Measurements from ENCODE around the gene AGPAT2.

The AGPAT2 gene

GRCh38 chr9:136665704-136666371 is 21.4 kb downstream of the AGPAT2 start:
- H3K4me1 Mint-ChIP-seq, result peaks cover 31% of the 10 kb centered on the region

DNA sequence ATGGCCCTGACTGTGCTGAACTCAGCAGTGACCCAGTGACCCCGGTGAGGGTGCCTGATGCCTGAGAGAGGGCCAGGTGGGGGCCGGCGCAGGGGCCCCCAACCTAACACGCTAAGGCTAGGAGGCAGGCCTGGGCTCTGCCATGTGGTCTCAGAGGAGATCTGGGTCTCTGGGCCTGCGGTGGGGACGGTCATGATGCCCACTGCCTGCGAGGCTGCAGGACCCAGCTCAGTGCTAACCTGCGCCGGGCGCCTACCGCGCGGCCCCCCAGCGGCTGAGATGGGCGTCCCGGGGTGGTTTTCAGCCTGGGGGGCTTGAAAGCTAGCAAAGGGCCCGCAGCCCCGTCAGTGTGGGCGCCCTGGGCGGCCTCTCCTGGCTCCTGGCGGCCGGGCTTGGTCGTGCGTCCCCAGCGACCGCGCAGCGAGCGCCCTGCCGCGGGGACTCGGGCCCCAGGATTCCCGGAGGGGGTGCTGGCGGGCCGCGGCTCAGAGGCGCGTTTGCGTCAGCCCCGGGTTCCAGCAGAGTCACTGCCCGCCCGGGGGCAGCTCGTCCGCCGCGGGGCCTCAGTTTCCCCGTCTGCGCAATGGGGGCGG is 22.1 kb downstream of the AGPAT2 start:
- DNase-seq, result peak; percentile 62
- H3K27ac Mint-ChIP-seq, result no peak overlapping the region
- no peaks in the 10 kb centered on the region for H3K36me3 Mint-ChIP-seq (ENCODE audit: low read depth)

More at GRCh38 chr9:136665704-136666371, 21.4 kb downstream of the AGPAT2 start:
- no peak overlapping the region for H3K4me3 Mint-ChIP-seq
- no peak for TF ChIP-seq CTCF (IDR thresholded peaks at IDR 0.05)
- no peak overlapping the region for H3K27ac Mint-ChIP-seq
- H3K27me3 Mint-ChIP-seq (ENCODE audit: low read depth, poor library complexity), result no peaks in the 10 kb centered on the region
- H3K36me3 Mint-ChIP-seq (ENCODE audit: low read depth), result no peaks in the 10 kb centered on the region
- peak; percentile 67 for DNase-seq
- no peaks in the 10 kb centered on the region for H3K9me3 Mint-ChIP-seq

GRCh38 chr9:136664000-136664915 is 23.0 kb downstream of the AGPAT2 start:
- Mint-ChIP-seq H3K36me3 (ENCODE audit: low read depth) (no peaks in the 10 kb centered on the region), H3K9me3 (no peaks in the 10 kb centered on the region), H3K4me3 (peak overlapping the region; percentile 73), H3K4me1 (peaks cover 31% of the 10 kb centered on the region), H3K27ac (no peak overlapping the region), H3K27me3 (ENCODE audit: low read depth, poor library complexity) (no peaks in the 10 kb centered on the region)
- DNase-seq, result no peak
- TF ChIP-seq CTCF (IDR thresholded peaks at IDR 0.05), result no peak

More for the DNA sequence above, 22.1 kb downstream of the AGPAT2 start:
- Mint-ChIP-seq H3K4me3 (peak overlapping the region; percentile 73), H3K27me3 (ENCODE audit: low read depth, poor library complexity) (no peaks in the 10 kb centered on the region), H3K4me1 (peaks cover 31% of the 10 kb centered on the region), H3K9me3 (no peaks in the 10 kb centered on the region)
- peak; percentile 25 for TF ChIP-seq CTCF (IDR thresholded peaks at IDR 0.05)

- no peak for DNase-seq
- Mint-ChIP-seq H3K27ac (no peak within 1 kb of the TSS), H3K9me3 (no peaks in the 10 kb centered on the region), H3K27me3 (ENCODE audit: low read depth, poor library complexity) (peaks cover 4% of the 10 kb centered on the region), H3K36me3 (ENCODE audit: low read depth) (no peaks in the 10 kb centered on the region), H3K4me3 (no peak within 1 kb of the TSS), H3K4me1 (peaks cover 29% of the 10 kb centered on the region)
- TF ChIP-seq CTCF (IDR thresholded peaks at IDR 0.05), result no peak
Observed at GRCh38 chr9:136662656-136663581, 24.3 kb downstream of the AGPAT2 start, which contains the start of gene EGFL7. TSS of gene EGFL7 (plus strand) at chr9:136662916. CDS start at chr9:136668283, 5,367 bp downstream.

DNA sequence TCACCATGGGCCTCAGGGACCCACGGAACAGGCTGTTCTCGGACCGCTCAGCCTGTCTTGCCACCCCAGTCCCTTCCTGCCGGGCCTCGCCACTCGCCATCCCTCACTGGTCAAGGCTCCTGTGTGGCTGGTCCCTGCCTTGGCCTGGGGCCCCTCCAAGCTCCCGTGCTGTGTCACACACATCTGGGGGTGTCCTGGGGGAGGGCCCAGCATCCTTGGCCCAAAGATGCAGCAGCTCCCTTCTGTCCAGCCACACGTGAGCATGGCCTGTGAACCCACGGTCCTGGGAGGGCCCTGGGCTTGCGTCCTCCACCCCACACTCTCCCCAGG is 25.0 kb downstream of the AGPAT2 start:
- no peak for DNase-seq
- no peak for TF ChIP-seq CTCF (IDR thresholded peaks at IDR 0.05)
- H3K27me3 Mint-ChIP-seq (ENCODE audit: low read depth, poor library complexity), result peaks cover 4% of the 10 kb centered on the region

More for the DNA sequence above, 25.0 kb downstream of the AGPAT2 start:
- peaks cover 32% of the 10 kb centered on the region for H3K4me1 Mint-ChIP-seq
- H3K36me3 Mint-ChIP-seq (ENCODE audit: low read depth), result no peaks in the 10 kb centered on the region
- no peak overlapping the region for H3K4me3 Mint-ChIP-seq
- no peaks in the 10 kb centered on the region for H3K9me3 Mint-ChIP-seq
- H3K27ac Mint-ChIP-seq, result no peak overlapping the region

Data from nephron progenitor cell (in vitro differentiated cells).